Activated B cell treated with CpG ODN at 0.5 μM for 24 hours (primary cell): ENCODE results near the gene HS2ST1. TPM values are rescaled to one million over a fixed set of nuclear protein-coding genes. Genes with fewer than 3 reads are reported as not detected.
A peak's percentile ranks its signal among the peaks of the same experiment; 100 is the strongest.

Experiments used
- ATAC-seq: fragments of 200-7000 bp; cut with Tn5 transposase; one replicate; pipeline ENCODE4 v1.10.0; 2021; ENCODE audit warnings: low read depth, mild to moderate bottlenecking, moderate library complexity
- CTCF ChIA-PET: fragments of 350-600 bp; sonication (Branson Sonifier 250); formaldehyde crosslinking; loops from one replicate; lab custom pipeline; 2021; ENCODE audit warnings: antibody characterized with exemption; lab: Charles Lee
- POLR2A ChIA-PET: fragments of 350-600 bp; sonication (Branson Sonifier 250); formaldehyde crosslinking; loops from one replicate; lab custom pipeline; 2021; ENCODE audit warnings: antibody characterized with exemption; lab: Charles Lee
- DNase-seq: peaks from one replicate; pipeline ENCODE4 v3.0.0; 2022
- H3K27ac Mint-ChIP-seq: one replicate; pipeline ENCODE4 v1.8.0; 2020; ENCODE audit warnings: mixed read lengths
- H3K27me3 Mint-ChIP-seq: one replicate; pipeline ENCODE4 v1.8.0; 2021; ENCODE audit warnings: mixed read lengths
- H3K36me3 Mint-ChIP-seq: one replicate; pipeline ENCODE4 v1.8.0; 2021; ENCODE audit warnings: low read depth, mixed read lengths
- H3K4me1 Mint-ChIP-seq: one replicate; pipeline ENCODE4 v1.8.0; 2021; ENCODE audit warnings: mixed read lengths
- H3K4me3 Mint-ChIP-seq: one replicate; pipeline ENCODE4 v1.8.0; 2020; ENCODE audit warnings: mild to moderate bottlenecking, mixed read lengths
- H3K9me3 Mint-ChIP-seq: one replicate; pipeline ENCODE4 v1.8.0; 2020; ENCODE audit warnings: mixed read lengths
- intact Hi-C: fragments of 100-400 bp; cut with micrococcal nuclease; formaldehyde crosslinking; loops from one replicate; pipeline ENCODE4 v1.15.1; 2024
- total RNA-seq: library from RNA; stranded (reverse); gene quantifications from 2 replicates; pipeline ENCODE4 v1.2.3, GENCODE V29; 2022
- TF ChIP-seq, protein P1 (sequence below): fragments of 200-600 bp; IDR thresholded peaks from one replicate; pipeline ENCODE4 v1.8.0; 2022; ENCODE audit warnings: antibody characterized with exemption, mild to moderate bottlenecking

The HS2ST1 gene
- total RNA-seq, 1 donor from 2014 or later = 24.2 TPM

GRCh38 chr1:87084244-87084836 lies 169.9 kb downstream of the HS2ST1 start:
- peaks cover 6% of the 10 kb centered on the region for H3K36me3 Mint-ChIP-seq
- H3K27ac Mint-ChIP-seq = no peak overlapping the region
- H3K9me3 Mint-ChIP-seq = no peaks in the 10 kb centered on the region
- intact Hi-C loops = loop anchor here (1.0 to 10.0 kb wide), 8 partner anchors 59 to 702 kb away; partner anchors contain the start of genes HS2ST1 and SELENOF
- ATAC-seq (peak; percentile 28), DNase-seq (no peak)
- CTCF ChIA-PET = interaction anchor here (0.8 to 11.6 kb wide), 21 partner anchors 11 to 253 kb away, joined by 3 to 185 read pairs (median 3); partner anchors contain the start of genes HS2ST1 and SELENOF
- peaks cover 12% of the 10 kb centered on the region for H3K4me1 Mint-ChIP-seq
- H3K27me3 Mint-ChIP-seq = no peaks in the 10 kb centered on the region
- no peak overlapping the region for H3K4me3 Mint-ChIP-seq
- POLR2A ChIA-PET = interaction anchor here (1.2 to 1.8 kb wide), 2 partner anchors 27 to 171 kb away, joined by 5 to 6 read pairs; partner anchors contain the start of gene SELENOF
- TF ChIP-seq, protein P1, sequence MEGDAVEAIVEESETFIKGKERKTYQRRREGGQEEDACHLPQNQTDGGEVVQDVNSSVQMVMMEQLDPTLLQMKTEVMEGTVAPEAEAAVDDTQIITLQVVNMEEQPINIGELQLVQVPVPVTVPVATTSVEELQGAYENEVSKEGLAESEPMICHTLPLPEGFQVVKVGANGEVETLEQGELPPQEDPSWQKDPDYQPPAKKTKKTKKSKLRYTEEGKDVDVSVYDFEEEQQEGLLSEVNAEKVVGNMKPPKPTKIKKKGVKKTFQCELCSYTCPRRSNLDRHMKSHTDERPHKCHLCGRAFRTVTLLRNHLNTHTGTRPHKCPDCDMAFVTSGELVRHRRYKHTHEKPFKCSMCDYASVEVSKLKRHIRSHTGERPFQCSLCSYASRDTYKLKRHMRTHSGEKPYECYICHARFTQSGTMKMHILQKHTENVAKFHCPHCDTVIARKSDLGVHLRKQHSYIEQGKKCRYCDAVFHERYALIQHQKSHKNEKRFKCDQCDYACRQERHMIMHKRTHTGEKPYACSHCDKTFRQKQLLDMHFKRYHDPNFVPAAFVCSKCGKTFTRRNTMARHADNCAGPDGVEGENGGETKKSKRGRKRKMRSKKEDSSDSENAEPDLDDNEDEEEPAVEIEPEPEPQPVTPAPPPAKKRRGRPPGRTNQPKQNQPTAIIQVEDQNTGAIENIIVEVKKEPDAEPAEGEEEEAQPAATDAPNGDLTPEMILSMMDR = peak; percentile 42

DNA sequence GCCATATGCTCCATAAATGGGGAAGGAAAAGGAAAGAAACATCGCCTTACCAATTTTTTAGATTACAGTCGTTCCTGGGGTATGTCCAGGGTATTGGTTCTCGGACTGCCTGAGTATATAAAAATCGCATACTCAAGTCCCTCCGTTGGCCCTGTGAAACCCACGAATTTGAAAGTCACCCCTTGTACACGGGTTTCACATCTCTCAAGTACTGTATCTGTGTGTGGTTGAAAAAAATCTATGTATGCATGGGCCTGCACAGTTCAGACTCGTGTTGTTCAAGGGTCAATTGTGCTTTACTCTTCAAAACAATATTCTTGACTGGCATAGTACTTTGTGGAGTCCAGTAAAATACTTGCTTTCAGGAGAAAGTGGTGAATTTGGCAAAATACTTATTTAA lies 171.7 kb downstream of the HS2ST1 start:
- POLR2A ChIA-PET = no interaction called here
- intact Hi-C loops = loop anchor here (10.0 kb wide), 1 partner anchor 611 kb away; no protein-coding TSS in a partner anchor
- TF ChIP-seq, protein P1 = no peak
- ATAC-seq (no peak), DNase-seq (no peak)
- CTCF ChIA-PET = interaction anchor here (0.6 to 11.6 kb wide), 8 partner anchors 8 to 382 kb away, joined by 3 to 185 read pairs (median 4); no protein-coding TSS in a partner anchor
- Mint-ChIP-seq H3K36me3 (peaks cover 6% of the 10 kb centered on the region), H3K4me1 (peaks cover 15% of the 10 kb centered on the region), H3K9me3 (no peaks in the 10 kb centered on the region), H3K4me3 (no peak overlapping the region), H3K27ac (no peak overlapping the region), H3K27me3 (no peaks in the 10 kb centered on the region)

DNA sequence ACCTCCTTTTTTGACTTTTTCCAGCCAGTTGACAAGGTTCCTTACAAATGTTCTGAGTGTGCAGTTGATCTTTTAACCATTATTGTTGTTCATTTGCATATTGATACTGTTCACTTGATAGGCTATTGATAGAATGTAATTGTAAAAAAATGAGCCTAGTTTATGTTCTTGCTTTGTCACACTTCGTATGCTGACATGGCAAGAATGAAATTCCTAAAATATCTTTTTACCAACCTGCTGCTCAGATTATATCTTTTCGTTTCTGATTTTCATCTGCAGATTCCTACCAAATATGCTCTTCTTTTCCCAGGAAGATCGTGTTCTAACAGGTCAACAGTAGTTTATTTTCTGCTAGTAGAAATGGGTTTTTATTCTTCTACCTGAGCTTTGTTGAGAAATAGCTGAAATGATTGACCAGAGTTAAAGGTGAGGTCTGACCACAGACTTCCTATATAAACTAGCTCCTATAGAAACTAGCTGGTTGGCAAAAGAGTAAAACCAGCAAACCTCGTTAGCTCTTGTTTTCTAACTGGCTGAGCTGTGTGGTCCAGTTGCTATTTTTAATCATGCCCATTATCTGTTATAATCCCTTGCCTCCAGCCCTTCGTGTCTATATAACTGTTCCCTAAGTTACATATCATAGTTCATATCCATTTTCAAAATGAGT lies 174.8 kb downstream of the HS2ST1 start:
- Mint-ChIP-seq H3K9me3 (no peaks in the 10 kb centered on the region), H3K27me3 (no peaks in the 10 kb centered on the region), H3K27ac (no peak overlapping the region), H3K4me1 (peaks cover 10% of the 10 kb centered on the region), H3K4me3 (no peak overlapping the region), H3K36me3 (peaks cover 3% of the 10 kb centered on the region)
- TF ChIP-seq, protein P1 = no peak
- intact Hi-C loops = loop anchor here (10.0 kb wide), 1 partner anchor 614 kb away; no protein-coding TSS in a partner anchor
- no peak for DNase-seq
- POLR2A ChIA-PET = no interaction called here
- ATAC-seq = no peak
- CTCF ChIA-PET = interaction anchor here (1.0 to 11.6 kb wide), 2 partner anchors 256 to 257 kb away, joined by 6 to 185 read pairs; no protein-coding TSS in a partner anchor

- intact Hi-C loops = loop anchor here (10.0 kb wide), 1 partner anchor 615 kb away; no protein-coding TSS in a partner anchor
- H3K9me3 Mint-ChIP-seq = no peaks in the 10 kb centered on the region
- H3K27ac Mint-ChIP-seq = no peak overlapping the region
- ATAC-seq (no peak), DNase-seq (no peak)
- CTCF ChIA-PET = interaction anchor here (1.0 kb wide), 1 partner anchor 256 kb away, joined by 6 read pairs; no protein-coding TSS in a partner anchor
- POLR2A ChIA-PET = no interaction called here
- TF ChIP-seq, protein P1 = no peak
- H3K36me3 Mint-ChIP-seq = peaks cover 3% of the 10 kb centered on the region
- H3K27me3 Mint-ChIP-seq = no peaks in the 10 kb centered on the region
- H3K4me3 Mint-ChIP-seq = no peak overlapping the region
- H3K4me1 Mint-ChIP-seq = peaks cover 10% of the 10 kb centered on the region
These were observed 175.4 kb downstream of the HS2ST1 start for GRCh38 chr1:87089823-87090222.

DNA sequence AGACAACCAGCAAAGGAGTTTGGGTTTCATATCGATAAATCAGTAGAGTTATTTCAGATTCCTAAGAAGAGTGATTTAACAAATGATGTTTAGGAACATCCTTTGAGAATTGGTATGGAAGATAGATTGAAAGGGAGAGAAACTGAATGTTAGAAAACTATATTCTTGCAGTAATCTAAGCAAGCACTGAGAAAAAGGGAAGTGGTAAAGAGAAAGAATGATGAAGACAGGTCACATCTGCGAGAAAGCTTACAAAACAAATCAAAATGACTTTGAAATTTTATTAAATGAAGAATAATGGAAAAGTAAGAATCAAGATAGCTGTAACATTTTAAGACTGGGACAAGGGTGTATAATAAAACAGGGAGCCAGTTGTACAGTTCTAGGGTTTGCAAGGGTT lies 177.0 kb downstream of the HS2ST1 start:
- intact Hi-C loops = no loop called here
- TF ChIP-seq, protein P1 = no peak
- no peaks in the 10 kb centered on the region for H3K27me3 Mint-ChIP-seq
- DNase-seq = no peak
- POLR2A ChIA-PET = no interaction called here
- peaks cover 10% of the 10 kb centered on the region for H3K4me1 Mint-ChIP-seq
- H3K27ac Mint-ChIP-seq = no peak overlapping the region
- CTCF ChIA-PET = no interaction called here
- H3K36me3 Mint-ChIP-seq = peaks cover 3% of the 10 kb centered on the region
- ATAC-seq = no peak
- no peak overlapping the region for H3K4me3 Mint-ChIP-seq
- no peaks in the 10 kb centered on the region for H3K9me3 Mint-ChIP-seq
